Measurements from ENCODE around the gene SLC34A1.
"Not testable (repeated sequence)": the region's sequence is repeated elsewhere in the genome, so short reads cannot be mapped to it uniquely, and the experiment has no call there.

SLC34A1 gene
- total RNA-seq, result 0 to 0.13 (median 0) reads per million in 18 experiments

GRCh38 chr5:177384134-177384533 lies at the start of gene SLC34A1:
Gene SLC34A1 (plus strand): TSS chr5:177384434. CDS start chr5:177385742, 1,308 bp downstream.
- DNase-seq, result no peak

DNA sequence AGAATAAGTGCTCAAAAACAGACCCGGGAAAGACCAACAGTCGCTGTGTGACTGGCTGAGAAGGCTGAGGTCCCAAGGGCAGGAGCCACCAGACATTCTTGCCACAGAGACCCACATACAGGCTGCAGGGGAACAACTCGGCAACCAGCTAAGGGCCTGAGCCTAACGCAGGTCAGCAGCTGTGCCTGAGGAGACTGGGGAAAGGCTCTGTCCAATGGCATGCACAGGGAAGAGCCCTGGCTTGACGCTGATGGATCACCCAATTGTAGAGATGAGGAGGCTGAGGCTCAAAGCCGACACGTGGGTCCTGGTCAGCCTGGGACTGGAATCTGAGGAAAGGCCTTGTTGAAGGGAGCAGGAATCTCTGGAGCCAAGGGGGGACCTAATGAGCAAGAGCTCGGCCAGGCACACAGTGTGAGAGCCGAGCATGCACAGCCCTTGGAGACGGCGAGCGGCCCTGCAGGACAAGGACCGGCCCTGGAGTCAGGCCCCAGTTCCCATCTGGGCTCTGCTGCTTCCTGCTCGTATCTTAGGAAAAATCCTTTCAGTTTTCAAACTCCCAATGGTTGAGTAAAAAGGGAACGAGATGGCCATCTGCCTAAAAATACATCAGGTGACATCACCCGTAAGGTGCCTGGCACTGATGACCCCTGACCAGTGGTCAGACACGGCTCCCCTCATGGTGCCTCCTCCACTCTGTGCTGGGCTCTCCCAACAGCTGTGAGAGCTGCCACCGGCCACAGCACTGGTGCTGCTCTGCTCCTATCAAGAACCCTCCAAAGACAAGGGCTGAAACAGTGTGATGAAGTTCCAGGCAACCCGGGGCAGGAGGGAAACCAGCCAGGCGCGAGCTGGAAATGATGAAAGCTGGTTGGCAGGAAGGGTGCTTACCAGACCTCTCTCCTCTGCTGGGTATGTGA lies 49.2 kb upstream of the SLC34A1 start:
- no peak for DNase-seq

DNA sequence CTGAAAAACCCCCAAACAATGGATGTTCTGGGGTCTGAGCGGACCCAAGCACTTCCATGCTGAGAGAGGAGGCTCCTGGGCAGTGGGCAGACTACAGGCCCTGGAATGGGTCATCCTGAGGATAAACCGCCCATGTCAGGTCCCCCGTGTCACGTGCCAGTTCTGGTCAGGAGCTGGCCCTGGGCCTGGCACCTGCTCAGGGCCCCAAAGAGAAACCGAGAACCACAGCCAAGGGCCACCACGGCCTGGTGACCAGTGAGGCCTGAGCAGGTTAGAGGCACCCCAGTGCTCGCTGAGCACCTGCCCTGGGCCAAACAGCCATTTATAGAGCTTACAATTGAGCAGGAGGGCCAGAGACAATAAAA lies 48.6 kb upstream of the SLC34A1 start:
- no peak for DNase-seq

- peak; percentile 45 to 49 for DNase-seq
Observed at GRCh38 chr5:177336112-177336511, 48.1 kb upstream of the SLC34A1 start.

DNA sequence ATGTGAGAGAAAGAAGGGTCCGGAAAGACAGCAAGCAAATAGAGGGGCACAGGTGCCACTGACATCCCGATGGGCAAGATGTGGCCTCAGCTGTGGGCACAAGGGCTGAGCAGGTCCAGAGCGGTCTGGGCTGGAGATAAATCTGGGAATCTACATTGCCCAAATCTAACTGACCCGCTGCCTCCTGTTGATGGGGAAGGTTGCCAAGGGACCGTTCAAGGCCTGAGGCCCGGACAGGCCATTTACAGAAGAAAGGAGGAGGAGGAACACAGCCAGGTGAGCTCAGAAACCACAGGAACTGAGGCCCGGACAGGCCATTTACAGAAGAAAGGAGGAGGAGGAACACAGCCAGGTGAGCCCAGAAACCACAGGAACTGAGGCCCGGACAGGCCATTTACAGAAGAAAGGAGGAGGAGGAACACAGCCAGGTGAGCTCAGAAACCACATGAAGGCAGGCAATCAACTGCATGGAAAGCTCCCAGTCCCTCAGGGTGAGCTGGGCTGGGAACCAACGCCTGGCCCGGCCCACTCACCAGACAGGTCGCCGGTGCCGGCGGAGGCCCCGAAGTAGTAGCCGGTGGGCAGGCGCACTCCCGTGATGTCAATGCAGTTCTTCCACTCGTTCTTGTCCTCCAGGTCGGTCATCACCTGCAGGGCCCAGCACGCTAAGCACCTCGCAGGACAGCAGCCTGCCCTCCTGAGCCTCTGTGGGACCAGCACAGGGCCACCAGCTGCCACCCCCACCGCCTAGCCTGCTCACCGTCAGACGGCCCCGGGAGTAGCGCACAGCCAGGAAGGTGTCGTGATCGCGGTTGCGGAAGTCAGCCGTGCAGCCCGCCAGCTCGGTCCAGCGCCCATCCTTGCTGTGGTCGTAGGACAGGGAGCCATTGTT lies 47.4 kb upstream of the SLC34A1 start:
- DNase-seq, result no peak

GRCh38 chr5:177338251-177339106 lies 45.8 kb upstream of the SLC34A1 start:
- no peak for DNase-seq

DNA sequence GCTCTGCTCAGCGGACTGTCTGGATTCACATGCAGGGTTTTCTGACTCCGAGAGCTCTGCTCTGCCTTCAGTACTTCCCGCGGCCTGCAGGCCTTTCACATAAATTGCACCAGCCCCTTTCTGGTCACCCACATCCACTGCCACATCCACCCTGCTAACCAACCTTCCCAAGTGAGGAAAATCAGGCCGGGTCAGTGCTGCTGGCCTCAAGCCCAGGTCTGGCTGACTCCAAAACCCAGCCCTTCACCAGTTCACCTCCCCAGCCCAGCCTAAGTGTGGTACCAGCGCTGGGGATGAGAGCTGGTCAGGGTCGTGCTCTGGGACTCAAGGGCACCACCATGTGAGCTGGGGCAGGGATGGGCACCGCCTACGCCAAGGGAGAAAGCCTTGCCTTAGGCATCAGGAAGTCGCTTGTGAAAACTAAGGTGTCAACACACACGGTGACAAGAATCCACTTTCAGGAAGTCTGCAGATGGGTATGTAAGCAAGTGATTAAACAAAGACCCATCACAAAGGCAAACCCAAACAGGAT lies 45.1 kb upstream of the SLC34A1 start:
- DNase-seq, result peak; percentile 28 to 62

GRCh38 chr5:177343000-177343399 lies 41.2 kb upstream of the SLC34A1 start:
- not testable (repeated sequence) for DNase-seq

DNA sequence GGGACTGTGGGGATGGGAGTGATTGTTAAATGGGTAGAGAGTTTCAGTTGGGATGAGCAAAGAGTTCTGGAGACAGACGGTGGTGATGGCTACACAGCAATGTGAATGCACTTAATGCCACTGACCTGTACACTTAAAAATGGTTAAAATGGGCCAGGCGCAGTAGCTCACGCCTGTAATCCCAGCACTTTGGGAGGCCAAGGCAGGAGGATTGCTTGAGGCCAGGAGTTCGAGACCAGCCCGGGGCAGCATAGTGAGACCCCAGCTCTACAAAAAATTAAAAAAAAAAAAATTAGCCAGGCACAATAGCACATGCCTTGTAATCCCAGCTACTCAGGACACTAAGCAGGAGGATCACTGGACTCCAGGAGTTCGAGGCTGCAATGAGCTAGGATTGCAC lies 40.5 kb upstream of the SLC34A1 start:
- no peak for DNase-seq

DNA sequence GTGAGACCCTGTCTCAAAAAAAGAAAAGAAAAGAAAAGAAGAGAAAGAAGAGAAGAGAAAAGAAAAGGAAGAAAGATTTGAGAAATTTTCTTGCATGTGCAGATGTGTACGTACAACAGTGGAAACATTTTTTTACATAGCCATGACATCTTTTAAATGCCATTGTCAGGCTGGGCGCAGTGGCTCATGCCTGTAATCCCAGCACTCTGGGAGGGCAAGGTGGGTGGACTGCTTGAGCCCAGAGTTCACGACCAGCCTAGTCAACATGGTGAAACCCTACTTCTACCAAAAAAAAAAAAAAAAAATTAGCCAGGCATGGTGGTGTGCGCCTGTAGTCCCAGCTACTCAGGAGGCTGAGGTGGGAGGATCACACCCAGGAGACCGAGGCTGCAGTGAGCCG lies 39.3 kb upstream of the SLC34A1 start:
- no peak for DNase-seq

GRCh38 chr5:177346820-177347219 lies 37.4 kb upstream of the SLC34A1 start:
- no peak for DNase-seq

DNA sequence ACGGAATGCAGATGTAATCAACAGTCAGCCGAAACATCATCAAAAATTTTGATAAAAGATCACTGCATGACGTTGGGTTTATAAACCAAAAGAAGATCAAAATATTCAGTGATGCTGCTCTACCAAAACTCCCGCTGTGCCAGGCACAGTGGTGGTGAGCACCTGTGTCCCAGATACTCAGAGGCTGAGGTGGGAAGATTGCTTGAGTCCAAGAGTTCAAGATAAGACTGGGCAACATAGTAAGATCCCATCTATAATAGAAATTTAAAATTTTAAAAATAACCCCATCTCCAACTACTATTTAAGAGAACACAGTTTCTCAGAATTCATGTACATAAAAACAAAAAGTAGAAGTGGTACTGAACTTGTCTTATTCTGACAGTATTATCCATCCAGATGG lies 36.5 kb upstream of the SLC34A1 start:
- no peak for DNase-seq

DNA sequence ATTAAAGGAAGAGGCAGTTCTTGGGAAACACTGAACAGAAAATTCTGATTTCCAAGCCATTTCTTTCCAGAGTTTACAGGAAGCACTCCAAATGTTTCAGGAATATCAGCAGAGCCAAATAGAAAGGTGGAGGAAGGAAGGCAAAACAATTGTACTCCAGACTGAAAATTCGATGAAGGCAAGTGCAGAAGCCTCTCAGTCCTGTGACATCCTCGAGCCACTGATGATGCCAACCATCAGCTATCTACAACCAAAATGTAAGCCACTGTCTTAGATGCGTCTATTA lies 34.9 kb upstream of the SLC34A1 start:
- no peak for DNase-seq

DNA sequence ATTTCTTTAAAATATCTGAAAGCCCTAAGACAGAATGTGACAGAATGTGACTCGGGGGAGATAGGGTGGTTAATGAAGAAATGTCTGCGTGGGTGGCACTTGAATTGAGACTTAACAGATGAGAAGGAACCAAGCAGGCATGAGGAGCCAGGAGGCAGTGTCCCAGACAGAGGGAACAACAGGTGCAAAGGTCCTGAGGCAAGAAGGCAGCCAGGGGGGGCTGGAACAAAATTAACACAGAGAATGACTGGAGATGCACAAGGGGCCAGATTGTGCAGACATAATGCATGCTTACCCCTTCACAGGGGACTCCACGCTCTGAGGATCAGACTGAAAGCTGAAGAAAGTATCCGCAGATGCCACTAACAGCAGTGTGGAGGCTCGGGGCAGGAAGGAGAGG lies 34.5 kb upstream of the SLC34A1 start:
- DNase-seq, result peak in 1 of 2 donors; percentile 21

GRCh38 chr5:177350776-177351391 lies 33.4 kb upstream of the SLC34A1 start:
- no peak for DNase-seq

- peak; percentile 95 to 97 for DNase-seq
Observed at GRCh38 chr5:177351392-177352329, 32.6 kb upstream of the SLC34A1 start, which contains the start of gene LMAN2. Gene LMAN2 (minus strand): TSS chr5:177351668. CDS start chr5:177351647, 21 bp downstream.

DNA sequence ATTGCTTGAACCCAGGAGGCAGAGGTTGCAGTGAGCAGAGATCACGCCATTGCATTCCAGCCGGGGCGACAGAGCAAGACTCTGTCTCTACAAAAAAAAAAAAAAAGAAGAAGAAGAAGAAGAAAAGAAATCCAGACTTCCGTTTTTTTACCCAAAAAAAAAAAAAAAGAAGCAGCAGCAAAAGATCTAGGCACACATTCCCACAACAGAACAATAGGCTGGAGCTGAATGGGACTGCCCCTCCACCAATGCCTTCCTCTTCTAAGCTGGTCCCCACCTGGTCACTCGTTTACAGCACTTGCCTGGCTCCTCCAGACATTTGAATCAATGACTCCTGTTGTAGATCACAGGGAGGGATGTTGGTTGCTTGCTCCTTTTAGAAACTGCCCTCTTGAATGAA lies 31.1 kb upstream of the SLC34A1 start:
- DNase-seq, result peak; percentile 40 to 66

- no peak for DNase-seq
Observed at GRCh38 chr5:177354256-177354655, 30.0 kb upstream of the SLC34A1 start.

- DNase-seq, result peak; percentile 70 to 85
Observed at GRCh38 chr5:177354711-177355110, 29.5 kb upstream of the SLC34A1 start.

DNA sequence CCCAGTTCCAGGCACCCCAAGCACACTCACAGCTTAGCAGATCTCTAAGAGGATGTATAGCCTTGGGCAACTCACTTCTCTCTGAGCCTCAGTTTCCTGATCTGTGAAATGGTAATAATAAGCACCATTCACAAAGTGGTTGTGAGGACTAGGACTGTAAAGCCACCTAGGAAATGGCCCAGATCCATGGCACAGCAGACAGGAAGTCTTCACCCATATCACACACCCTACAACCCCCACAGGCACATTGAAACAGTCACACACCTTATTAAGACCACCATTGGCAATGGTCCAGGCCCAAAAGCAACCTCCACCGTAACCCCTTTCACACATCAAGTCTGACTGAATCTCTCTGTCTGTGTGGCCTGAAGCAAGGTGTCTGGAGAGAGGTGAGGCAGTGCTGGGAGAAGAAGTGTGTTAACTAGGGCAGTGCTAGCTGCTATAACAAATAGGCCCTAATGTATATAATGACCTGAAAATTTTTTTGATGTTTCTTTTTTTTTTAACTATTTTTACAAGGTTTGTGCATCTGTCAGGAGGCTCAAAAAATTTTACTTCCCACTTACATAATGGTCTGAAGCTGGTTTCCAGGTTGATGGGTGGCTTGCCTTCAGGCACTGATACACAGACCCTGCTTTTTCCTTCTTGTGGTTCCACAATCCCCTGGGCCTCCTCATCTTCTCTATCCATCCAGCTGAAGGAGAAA lies 28.9 kb upstream of the SLC34A1 start:
- DNase-seq, result no peak
